Naive thymus-derived CD4-positive, alpha-beta T cell (primary cell): ENCODE data around the gene SCIN. TPM values are rescaled to one million over a fixed set of nuclear protein-coding genes. Genes with fewer than 3 reads are reported as not detected.

Experiments used
- ATAC-seq: fragments of 150-1000 bp; cut with Tn5 transposase; 2 replicates; pipeline ENCODE4 v1.10.0; 2021; ENCODE audit warnings: mild to moderate bottlenecking, moderate library complexity
- CTCF ChIA-PET: fragments of 350-600 bp; sonication (Branson Sonifier 250); formaldehyde crosslinking; loops from one replicate; lab custom pipeline; 2021; ENCODE audit warnings: antibody characterized with exemption; lab: Charles Lee
- POLR2A ChIA-PET: fragments of 350-600 bp; sonication (Branson Sonifier 250); formaldehyde crosslinking; loops from one replicate; lab custom pipeline; 2021; ENCODE audit warnings: antibody characterized with exemption, inconsistent platforms; lab: Charles Lee
- DNase-seq, 9 donors: peaks; one replicate each; pipeline versions ENCODE4 v3.0.0 to v3.0.0-alpha.2; 2020 to 2022; ENCODE audit warnings: mixed read lengths in 1 of 9
- H3K27ac ChIP-seq: one replicate; pipeline ENCODE4 v1.7.0; 2013; ENCODE audit warnings: mild to moderate bottlenecking, low read depth, low read length, moderate library complexity
- H3K27me3 ChIP-seq, 2 donors: one replicate each; pipeline ENCODE4 v1.7.0; 2013; ENCODE audit warnings: low read length in 2 of 2, mild to moderate bottlenecking in 2 of 2, moderate library complexity in 2 of 2; ENCODE audit not compliant: control insufficient read depth in 2 of 2, insufficient read depth in 2 of 2
- H3K36me3 ChIP-seq, 3 experiments: 1 replicate in 2 of 3; 2 replicates in 1 of 3; pipeline ENCODE4 v1.7.0; 2013; ENCODE audit warnings: low read length in 3 of 3, mild to moderate bottlenecking in 3 of 3, moderate library complexity in 1 of 3; ENCODE audit not compliant: insufficient read depth in 3 of 3, control insufficient read depth in 2 of 3
- H3K4me1 ChIP-seq, 2 donors: one replicate each; pipeline ENCODE4 v1.7.0; 2013; ENCODE audit warnings: low read length in 2 of 2, mild to moderate bottlenecking in 2 of 2, moderate library complexity in 1 of 2; ENCODE audit not compliant: control insufficient read depth in 2 of 2, insufficient read depth in 2 of 2
- H3K4me3 ChIP-seq: 2 replicates; pipeline ENCODE4 v1.7.0; 2013; ENCODE audit warnings: mild to moderate bottlenecking, low read length
- H3K9me3 ChIP-seq, 3 experiments: 1 replicate in 2 of 3; 2 replicates in 1 of 3; pipeline ENCODE4 v1.7.0; 2013; ENCODE audit warnings: low read length in 3 of 3; ENCODE audit not compliant: control insufficient read depth in 2 of 3
- H3K27ac Mint-ChIP-seq, 9 donors: one replicate each; pipeline ENCODE4 v1.8.0; 2020 to 2022; ENCODE audit warnings: mixed read lengths in 9 of 9, mild to moderate bottlenecking in 8 of 9, moderate library complexity in 5 of 9, inconsistent platforms in 2 of 9
- H3K27me3 Mint-ChIP-seq, 5 donors: one replicate each; pipeline ENCODE4 v1.8.0; 2021 to 2022; ENCODE audit warnings: mixed read lengths in 5 of 5, mild to moderate bottlenecking in 1 of 5
- H3K36me3 Mint-ChIP-seq, 5 donors: one replicate each; pipeline ENCODE4 v1.8.0; 2020 to 2022; ENCODE audit warnings: mixed read lengths in 5 of 5, mild to moderate bottlenecking in 3 of 5, inconsistent platforms in 1 of 5
- H3K4me1 Mint-ChIP-seq, 7 donors: one replicate each; pipeline ENCODE4 v1.8.0; 2020 to 2022; ENCODE audit warnings: mixed read lengths in 7 of 7, mild to moderate bottlenecking in 3 of 7, inconsistent platforms in 1 of 7
- H3K4me3 Mint-ChIP-seq, 10 donors: one replicate each; pipeline ENCODE4 v1.8.0; 2020 to 2022; ENCODE audit warnings: mild to moderate bottlenecking in 10 of 10, mixed read lengths in 10 of 10, moderate library complexity in 6 of 10, inconsistent platforms in 2 of 10
- H3K9me3 Mint-ChIP-seq, 11 donors: one replicate each; pipeline ENCODE4 v1.8.0; 2020 to 2022; ENCODE audit warnings: mixed read lengths in 11 of 11, mild to moderate bottlenecking in 4 of 11, inconsistent platforms in 1 of 11, moderate library complexity in 1 of 11
- intact Hi-C, 2 donors: fragments of 100-400 bp; cut with micrococcal nuclease; formaldehyde crosslinking; loops; one replicate each; pipeline ENCODE4 v1.15.1; 2023
- polyA plus RNA-seq, 2 donors: library from polyadenylated mRNA; unstranded; fragments of 300-500 nt; fragmentation: Illumina TruSeq; gene quantifications; one replicate each; pipeline ENCODE4 v1.2.3, GENCODE V29; 2021
- total RNA-seq, 6 experiments: library from RNA in 5 of 6; stranded (reverse) in 5 of 6; gene quantifications; 1 replicate in 5 of 6; 2 replicates in 1 of 6; pipeline ENCODE4 v1.2.3 and lab custom pipeline; 2021 to 2026

SCIN gene
- total and polyA plus RNA-seq, 7 experiments from 2014 or later = 0.16 to 0.95 (median 0.35) TPM; not detected in 3

DNA sequence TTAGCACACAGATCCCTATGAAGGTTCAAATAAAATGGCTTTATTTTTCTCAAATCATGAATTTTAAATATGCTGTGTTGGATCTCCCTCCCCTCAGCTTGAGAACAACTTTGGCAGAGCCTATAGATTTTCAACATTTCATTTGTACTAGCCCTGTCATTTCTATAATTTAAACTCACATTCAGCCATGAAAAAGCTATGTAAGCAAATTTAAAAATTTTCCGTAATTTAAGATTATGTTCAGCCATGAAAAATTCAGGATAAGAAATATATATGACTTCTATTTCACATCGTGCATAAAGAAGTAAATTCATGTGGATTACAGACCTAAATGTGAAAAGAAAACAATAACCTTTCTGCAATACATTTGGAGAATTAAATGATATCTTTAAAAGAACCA lies 36.5 kb upstream of the SCIN start:
- H3K4me3 Mint-ChIP-seq = no peak overlapping the region
- H3K4me1 Mint-ChIP-seq = no peaks in the 10 kb centered on the region
- no peak for DNase-seq
- H3K4me3 ChIP-seq = no peak overlapping the region
- H3K9me3 Mint-ChIP-seq = peaks cover 0 to 7% (median 0%) of the 10 kb centered on the region in 11 donors
- POLR2A ChIA-PET = no interaction called here
- H3K27ac Mint-ChIP-seq = no peak overlapping the region
- CTCF ChIA-PET = interaction anchor here (1.0 kb wide), 1 partner anchor 9 kb away, joined by 4 read pairs; no protein-coding TSS in a partner anchor
- no peaks in the 10 kb centered on the region for H3K36me3 ChIP-seq
- no peaks in the 10 kb centered on the region for H3K9me3 ChIP-seq
- no peak for ATAC-seq
- no peak overlapping the region for H3K27ac ChIP-seq
- H3K36me3 Mint-ChIP-seq = peaks cover 0 to 7% (median 0%) of the 10 kb centered on the region in 5 donors
- peaks cover 0 to 56% (median 28%) of the 10 kb centered on the region in 5 donors for H3K27me3 Mint-ChIP-seq
- H3K27me3 ChIP-seq = peaks cover 0 to 2% of the 10 kb centered on the region in 2 donors
- intact Hi-C loops = no loop called here
- H3K4me1 ChIP-seq = no peaks in the 10 kb centered on the region

- ChIA-PET CTCF (interaction anchor here (1.7 kb wide), 1 partner anchor 15 kb away, joined by 4 read pairs; no protein-coding TSS in a partner anchor), POLR2A (no interaction called here)
- intact Hi-C loops = no loop called here
- peaks cover 4 to 30% (median 19%) of the 10 kb centered on the region in 5 donors for H3K27me3 Mint-ChIP-seq
- DNase-seq (no peak), ATAC-seq (no peak)
- H3K9me3 ChIP-seq = no peaks in the 10 kb centered on the region
- H3K36me3 ChIP-seq = no peaks in the 10 kb centered on the region
- H3K36me3 Mint-ChIP-seq = peaks cover 0 to 7% (median 0%) of the 10 kb centered on the region in 5 donors
- peaks cover 0 to 4% of the 10 kb centered on the region in 2 donors for H3K27me3 ChIP-seq
- no peaks in the 10 kb centered on the region for H3K4me1 Mint-ChIP-seq
- no peak overlapping the region for H3K27ac Mint-ChIP-seq
- no peak overlapping the region for H3K4me3 ChIP-seq
- H3K4me1 ChIP-seq = no peaks in the 10 kb centered on the region
- H3K4me3 Mint-ChIP-seq = no peak overlapping the region
- H3K27ac ChIP-seq = no peak overlapping the region
- peaks cover 0 to 9% (median 0%) of the 10 kb centered on the region in 11 donors for H3K9me3 Mint-ChIP-seq
Observed at GRCh38 chr7:12539681-12540080, 30.8 kb upstream of the SCIN start.

DNA sequence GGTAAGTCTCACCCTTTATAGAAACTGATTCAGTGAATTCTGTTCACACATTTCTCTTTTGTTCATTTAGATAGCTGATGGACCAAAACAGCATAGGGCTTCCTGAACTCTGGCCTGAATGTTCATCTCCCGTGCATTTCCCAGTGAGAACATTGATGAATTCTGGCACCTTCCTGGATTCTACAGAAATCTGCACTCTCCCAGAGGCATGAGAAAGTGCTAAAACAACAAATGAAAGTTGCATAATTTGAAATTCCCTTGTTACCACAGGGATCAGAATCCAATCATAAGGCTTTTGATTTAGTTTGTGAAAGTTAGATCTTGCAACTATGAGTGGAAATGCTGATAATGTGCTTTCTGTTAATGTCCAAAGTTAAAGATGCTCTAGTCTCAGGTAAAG lies 29.7 kb upstream of the SCIN start:
- CTCF ChIA-PET = no interaction called here
- intact Hi-C loops = no loop called here

GRCh38 chr7:12543586-12543985 lies 26.9 kb upstream of the SCIN start:
- no peaks in the 10 kb centered on the region for H3K9me3 ChIP-seq

More for the DNA sequence above, 29.7 kb upstream of the SCIN start:
- Histone ChIP-seq H3K36me3 (no peaks in the 10 kb centered on the region), H3K9me3 (no peaks in the 10 kb centered on the region), H3K4me1 (no peaks in the 10 kb centered on the region), H3K27me3 (peaks cover 0 to 4% of the 10 kb centered on the region in 2 donors), H3K4me3 (no peak overlapping the region), H3K27ac (no peak overlapping the region)
- Mint-ChIP-seq H3K27ac (no peak overlapping the region), H3K4me3 (no peak overlapping the region), H3K4me1 (no peaks in the 10 kb centered on the region), H3K9me3 (peaks cover 0 to 7% (median 0%) of the 10 kb centered on the region in 11 donors), H3K36me3 (peaks cover 0 to 7% (median 0%) of the 10 kb centered on the region in 5 donors), H3K27me3 (peaks cover 4 to 27% (median 15%) of the 10 kb centered on the region in 5 donors)
- no peak for DNase-seq
- ATAC-seq = no peak
- POLR2A ChIA-PET = no interaction called here

GRCh38 chr7:12549106-12549505 lies 21.4 kb upstream of the SCIN start:
- Histone ChIP-seq H3K27ac (no peak overlapping the region), H3K4me3 (no peak overlapping the region), H3K27me3 (no peaks in the 10 kb centered on the region), H3K9me3 (no peaks in the 10 kb centered on the region), H3K36me3 (no peaks in the 10 kb centered on the region), H3K4me1 (no peaks in the 10 kb centered on the region)
- Mint-ChIP-seq H3K36me3 (no peaks in the 10 kb centered on the region), H3K4me1 (no peaks in the 10 kb centered on the region), H3K27ac (no peak overlapping the region), H3K4me3 (no peak overlapping the region), H3K27me3 (peaks cover 0 to 12% (median 4%) of the 10 kb centered on the region in 5 donors), H3K9me3 (peaks cover 0 to 2% (median 0%) of the 10 kb centered on the region in 11 donors)
- intact Hi-C loops = no loop called here
- CTCF ChIA-PET = no interaction called here
- DNase-seq (no peak), ATAC-seq (no peak)
- POLR2A ChIA-PET = no interaction called here

More at GRCh38 chr7:12543586-12543985, 26.9 kb upstream of the SCIN start:
- DNase-seq (no peak), ATAC-seq (no peak)
- H3K27me3 ChIP-seq = peaks cover 0 to 4% of the 10 kb centered on the region in 2 donors
- H3K27ac ChIP-seq = no peak overlapping the region
- Mint-ChIP-seq H3K27ac (no peak overlapping the region), H3K27me3 (peaks cover 4 to 22% (median 14%) of the 10 kb centered on the region in 5 donors), H3K4me3 (no peak overlapping the region), H3K9me3 (peaks cover 0 to 4% (median 0%) of the 10 kb centered on the region in 11 donors), H3K4me1 (no peaks in the 10 kb centered on the region), H3K36me3 (no peaks in the 10 kb centered on the region)
- intact Hi-C loops = no loop called here
- H3K4me1 ChIP-seq = no peaks in the 10 kb centered on the region
- POLR2A ChIA-PET = no interaction called here
- H3K36me3 ChIP-seq = no peaks in the 10 kb centered on the region
- CTCF ChIA-PET = no interaction called here
- H3K4me3 ChIP-seq = no peak overlapping the region

DNA sequence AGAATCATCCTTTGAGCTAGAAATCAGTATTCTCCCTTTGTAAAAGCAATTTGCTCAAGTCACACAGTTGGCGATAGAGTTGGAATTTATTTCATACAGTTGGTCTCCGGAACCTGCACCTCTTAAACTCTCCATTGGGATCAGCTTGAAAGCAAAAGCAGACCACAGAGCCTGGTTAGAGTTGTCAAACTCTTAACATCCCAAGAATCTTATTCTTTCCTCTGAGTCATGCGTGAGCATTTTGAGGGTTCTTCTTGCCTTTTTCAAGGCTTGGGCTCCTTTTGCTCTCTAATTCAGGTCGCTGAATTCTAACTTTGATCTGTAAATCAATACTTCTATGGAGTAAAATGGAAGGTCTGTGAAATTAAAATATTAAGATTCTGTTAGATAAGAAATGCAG lies 19.6 kb upstream of the SCIN start:
- Histone ChIP-seq H3K9me3 (no peaks in the 10 kb centered on the region), H3K4me3 (no peak overlapping the region), H3K27me3 (no peaks in the 10 kb centered on the region), H3K36me3 (no peaks in the 10 kb centered on the region), H3K4me1 (no peaks in the 10 kb centered on the region), H3K27ac (no peak overlapping the region)
- Mint-ChIP-seq H3K9me3 (peaks cover 0 to 2% (median 0%) of the 10 kb centered on the region in 11 donors), H3K4me3 (no peak overlapping the region), H3K27ac (no peak overlapping the region), H3K36me3 (no peaks in the 10 kb centered on the region), H3K27me3 (peaks cover 0 to 7% (median 4%) of the 10 kb centered on the region in 5 donors), H3K4me1 (no peaks in the 10 kb centered on the region)
- CTCF ChIA-PET = interaction anchor here (1.3 kb wide), 1 partner anchor 26 kb away, joined by 3 read pairs; no protein-coding TSS in a partner anchor
- no peak for DNase-seq
- ATAC-seq = no peak
- POLR2A ChIA-PET = no interaction called here
- intact Hi-C loops = no loop called here

DNA sequence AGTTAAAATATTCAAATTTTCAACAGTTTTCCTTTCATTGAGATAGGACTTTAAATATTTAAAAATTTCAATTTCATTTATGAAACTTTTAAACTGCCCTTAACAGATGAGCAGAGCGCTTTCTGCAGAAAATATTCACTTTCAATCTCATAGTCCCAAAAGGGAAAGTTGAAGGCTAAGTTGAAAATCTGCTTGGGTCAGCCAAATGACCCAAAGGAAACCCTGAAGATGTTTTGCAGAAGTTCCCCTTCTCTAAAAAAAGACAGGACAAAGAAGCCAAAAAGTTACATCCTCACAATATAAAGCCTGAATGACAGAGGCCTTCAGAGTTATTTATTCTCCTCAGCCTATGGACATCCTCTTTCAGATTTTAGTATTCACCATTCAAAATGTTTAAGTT lies 17.6 kb upstream of the SCIN start:
- H3K27ac ChIP-seq = no peak overlapping the region
- ChIA-PET POLR2A (no interaction called here), CTCF (no interaction called here)
- H3K9me3 ChIP-seq = no peaks in the 10 kb centered on the region
- peaks cover 0 to 3% (median 0%) of the 10 kb centered on the region in 5 donors for H3K36me3 Mint-ChIP-seq
- no peaks in the 10 kb centered on the region for H3K4me1 Mint-ChIP-seq
- H3K9me3 Mint-ChIP-seq = peaks cover 0 to 5% (median 2%) of the 10 kb centered on the region in 11 donors
- H3K27ac Mint-ChIP-seq = no peak overlapping the region
- intact Hi-C loops = no loop called here
- no peak for DNase-seq
- no peak overlapping the region for H3K4me3 ChIP-seq
- peaks cover 0 to 7% (median 4%) of the 10 kb centered on the region in 5 donors for H3K27me3 Mint-ChIP-seq
- ATAC-seq = no peak
- no peaks in the 10 kb centered on the region for H3K27me3 ChIP-seq
- no peak overlapping the region for H3K4me3 Mint-ChIP-seq
- H3K36me3 ChIP-seq = no peaks in the 10 kb centered on the region
- no peaks in the 10 kb centered on the region for H3K4me1 ChIP-seq
